Esophagus muscularis mucosa (tissue), 3 donors: Measurements from ENCODE around the gene TAF11.
"Not testable (repeated sequence)": the region's sequence is repeated elsewhere in the genome, so short reads cannot be mapped to it uniquely, and the experiment has no call there.

Experiments used
- POLR2A ChIP-seq: fragments of 450-650 bp; IDR thresholded peaks from one replicate; pipeline ENCODE4 v1.6.1; 2017; ENCODE audit warnings: antibody characterized with exemption, moderate library complexity, mild to moderate bottlenecking, low read depth
- POLR2AphosphoS5 ChIP-seq, 2 donors: sonication (generic); formaldehyde crosslinking; IDR thresholded peaks; one replicate each; pipeline ENCODE4 v1.6.1; 2017; ENCODE audit warnings: antibody characterized with exemption in 2 of 2
- TF ChIP-seq, protein P1 (sequence below), 3 experiments: fragments of 200-600 bp in 2 of 3; fragments of 450-650 bp in 1 of 3; sonication (generic) in 2 of 3; IDR thresholded peaks; one replicate each; pipeline ENCODE4 v1.5.1; 2017 to 2019; ENCODE audit warnings: antibody characterized with exemption in 3 of 3, mild to moderate bottlenecking in 2 of 3, moderate library complexity in 1 of 3

DNA sequence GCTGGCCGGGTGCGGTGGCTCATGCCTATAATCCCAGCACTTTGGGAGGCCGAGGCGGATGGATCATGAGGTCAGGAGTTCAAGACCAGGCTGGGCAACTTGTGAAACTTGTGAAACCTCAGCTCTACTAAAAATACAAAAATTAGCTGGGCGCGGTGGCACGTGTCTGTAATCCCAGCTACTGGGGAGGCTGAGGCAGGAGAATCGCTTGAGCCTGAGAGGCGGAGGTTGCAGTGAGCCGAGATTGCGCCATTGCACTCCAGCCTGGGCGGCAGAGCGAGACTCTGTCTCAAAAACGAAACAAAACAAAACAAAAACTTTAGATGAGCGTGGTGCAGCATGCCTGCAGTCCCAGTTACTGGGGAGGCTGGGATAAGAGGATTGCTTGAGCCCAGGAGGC, 2.0 kb downstream of the TAF11 start:
- TF ChIP-seq, protein P1, sequence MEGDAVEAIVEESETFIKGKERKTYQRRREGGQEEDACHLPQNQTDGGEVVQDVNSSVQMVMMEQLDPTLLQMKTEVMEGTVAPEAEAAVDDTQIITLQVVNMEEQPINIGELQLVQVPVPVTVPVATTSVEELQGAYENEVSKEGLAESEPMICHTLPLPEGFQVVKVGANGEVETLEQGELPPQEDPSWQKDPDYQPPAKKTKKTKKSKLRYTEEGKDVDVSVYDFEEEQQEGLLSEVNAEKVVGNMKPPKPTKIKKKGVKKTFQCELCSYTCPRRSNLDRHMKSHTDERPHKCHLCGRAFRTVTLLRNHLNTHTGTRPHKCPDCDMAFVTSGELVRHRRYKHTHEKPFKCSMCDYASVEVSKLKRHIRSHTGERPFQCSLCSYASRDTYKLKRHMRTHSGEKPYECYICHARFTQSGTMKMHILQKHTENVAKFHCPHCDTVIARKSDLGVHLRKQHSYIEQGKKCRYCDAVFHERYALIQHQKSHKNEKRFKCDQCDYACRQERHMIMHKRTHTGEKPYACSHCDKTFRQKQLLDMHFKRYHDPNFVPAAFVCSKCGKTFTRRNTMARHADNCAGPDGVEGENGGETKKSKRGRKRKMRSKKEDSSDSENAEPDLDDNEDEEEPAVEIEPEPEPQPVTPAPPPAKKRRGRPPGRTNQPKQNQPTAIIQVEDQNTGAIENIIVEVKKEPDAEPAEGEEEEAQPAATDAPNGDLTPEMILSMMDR (IDR thresholded peaks at IDR 0.05): not testable (repeated sequence)
- not testable (repeated sequence) for TF ChIP-seq POLR2A; POLR2AphosphoS5 (IDR thresholded peaks at IDR 0.05)
